ENCODE measurements around the gene PCGF5. TPM values are rescaled to one million over a fixed set of nuclear protein-coding genes. Genes with fewer than 3 reads are reported as not detected.

Gene PCGF5
- total and polyA plus RNA-seq, 9 of the 15 experiments (the other 6 are each of a cell fraction or from before 2014, with no cell fraction given): 10.9 to 40.0 (median 20.3) TPM

- peak; percentile 97 for TF ChIP-seq ZBTB40 (IDR thresholded peaks at IDR 0.05)
- TF ChIP-seq ZBTB40 (CRISPR knock-in tag; IDR thresholded peaks at IDR 0.05): peak; percentile 94
- TF ChIP-seq RAD21 (CRISPR knock-in tag; conservative IDR thresholded peaks at IDR 0.05 in 1 of 2, IDR thresholded peaks at IDR 0.05 in 1 of 2): peak in 1 of 2 experiments; percentile 48; a peak in 3 of 4 replicates
- 0 out of 2 replicates have a peak, but pooled peaks have one; percentile 34 for TF ChIP-seq ELF1 (tag; IDR thresholded peaks at IDR 0.05)
Observed at GRCh38 chr10:91208642-91209041, 11.8 kb upstream of the PCGF5 start (continued).
